HepG2 (cell line): ENCODE results near the gene NEK6. TPM values are rescaled to one million over a fixed set of nuclear protein-coding genes. Genes with fewer than 3 reads are reported as not detected.

Source experiments
- AHR ChIP-seq: IDR thresholded peaks from 2 replicates; pipeline ENCODE4 v1.6.1; 2018; ENCODE audit warnings: missing genetic modification reagents, missing compliant biosample characterization
- AKAP8 ChIP-seq: sonication (generic); formaldehyde crosslinking; IDR thresholded peaks from 2 replicates; pipeline ENCODE4 v1.5.1; 2020; ENCODE audit warnings: mild to moderate bottlenecking, missing genetic modification reagents
- ATAD3A ChIP-seq: sonication (generic); formaldehyde crosslinking; IDR thresholded peaks from 2 replicates; pipeline ENCODE4 v1.4.0; 2020; ENCODE audit warnings: missing genetic modification reagents
- BHLHE40 ChIP-seq: IDR thresholded peaks from 2 replicates; pipeline ENCODE4 v1.6.1; 2011; ENCODE audit warnings: low read length, improper control_type of control experiment
- CBX5 ChIP-seq: sonication (generic); formaldehyde crosslinking; IDR thresholded peaks from 2 replicates; pipeline ENCODE4 v1.4.0; 2020; ENCODE audit warnings: missing genetic modification reagents, borderline replicate concordance
- NFKBIZ ChIP-seq: IDR thresholded peaks from 2 replicates; pipeline ENCODE4 v1.6.1; 2018; ENCODE audit warnings: missing genetic modification reagents, missing compliant biosample characterization
- SNAI1 ChIP-seq: sonication (generic); formaldehyde crosslinking; IDR thresholded peaks from 2 replicates; pipeline ENCODE4 v1.5.0; 2020; ENCODE audit warnings: mild to moderate bottlenecking, missing genetic modification reagents, borderline replicate concordance
- ZBTB20 ChIP-seq: sonication (generic); formaldehyde crosslinking; IDR thresholded peaks from 2 replicates; pipeline ENCODE4 v1.8.1; 2023; ENCODE audit warnings: missing genetic modification reagents, low read depth, mild to moderate bottlenecking, borderline replicate concordance
- ZNF230 ChIP-seq: sonication (generic); formaldehyde crosslinking; IDR thresholded peaks from 2 replicates; pipeline ENCODE4 v1.4.0; 2020; ENCODE audit warnings: mild to moderate bottlenecking, missing genetic modification reagents
- ZNF234 ChIP-seq: sonication (generic); formaldehyde crosslinking; conservative IDR thresholded peaks from 2 replicates; pipeline ENCODE4 v1.5.1; 2020; ENCODE audit warnings: mild to moderate bottlenecking, missing genetic modification reagents
- ZNF263 ChIP-seq: sonication (generic); formaldehyde crosslinking; IDR thresholded peaks from 2 replicates; pipeline ENCODE4 v1.4.0; 2020; ENCODE audit warnings: missing genetic modification reagents
- ZNF446 ChIP-seq: sonication (generic); formaldehyde crosslinking; IDR thresholded peaks from 2 replicates; pipeline ENCODE4 v1.5.0; 2020; ENCODE audit warnings: mild to moderate bottlenecking, missing genetic modification reagents
- ZNF543 ChIP-seq: sonication (generic); formaldehyde crosslinking; IDR thresholded peaks from 2 replicates; pipeline ENCODE4 v1.4.0; 2020; ENCODE audit warnings: mild to moderate bottlenecking, missing genetic modification reagents
- ZNF615 ChIP-seq: sonication (generic); formaldehyde crosslinking; IDR thresholded peaks from 2 replicates; pipeline ENCODE4 v1.5.0; 2020; ENCODE audit warnings: mild to moderate bottlenecking, missing genetic modification reagents, borderline replicate concordance
- ZNF792 ChIP-seq: IDR thresholded peaks from 2 replicates; pipeline ENCODE4 v1.6.1; 2016
- polyA plus RNA-seq, 8 experiments: library from polyadenylated mRNA; depleted of rRNA in 3 of 8; stranded (reverse) in 7 of 8; unstranded in 1 of 8; fragments of >200 nt; fragmentation: Illumina TruSeq in 4 of 8; extraction: Trizol in 4 of 8; gene quantifications; 2 replicates each; pipeline versions ENCODE4 v1.2.1 to v1.2.3, GENCODE V29; 2011 to 2016; ENCODE audit warnings: low read depth in 4 of 8, missing spikeins in 1 of 8, mixed read lengths in 1 of 8; ENCODE audit not compliant: insufficient read depth in 1 of 8
- total RNA-seq, 5 experiments: library from RNA; depleted of rRNA; stranded (reverse); fragments of >200 nt; fragmentation: Illumina TruSeq; extraction: Trizol; gene quantifications; 2 replicates each; pipeline ENCODE4 v1.2.3, GENCODE V29; 2016; ENCODE audit warnings: low read depth in 1 of 5
- TF ChIP-seq, protein P1 (sequence below): sonication (generic); formaldehyde crosslinking; IDR thresholded peaks from 2 replicates; pipeline ENCODE4 v1.4.0; 2020; ENCODE audit warnings: mild to moderate bottlenecking, low read depth, missing genetic modification reagents
- TF ChIP-seq, protein P2 (sequence below): sonication (generic); formaldehyde crosslinking; IDR thresholded peaks from 2 replicates; pipeline ENCODE4 v1.8.0; 2022; ENCODE audit warnings: missing genetic modification reagents, mild to moderate bottlenecking, borderline replicate concordance
- TF ChIP-seq, protein P3 (sequence below): sonication (generic); formaldehyde crosslinking; IDR thresholded peaks from 2 replicates; pipeline ENCODE4 v1.5.0; 2020; ENCODE audit warnings: missing genetic modification reagents
- TF ChIP-seq, protein P4 (sequence below): sonication (generic); formaldehyde crosslinking; IDR thresholded peaks from 2 replicates; pipeline ENCODE4 v1.4.0; 2020; ENCODE audit warnings: missing genetic modification reagents
- TF ChIP-seq, protein P5 (sequence below): sonication (generic); formaldehyde crosslinking; IDR thresholded peaks from 2 replicates; pipeline ENCODE4 v1.4.0; 2020; ENCODE audit warnings: mild to moderate bottlenecking, missing genetic modification reagents
- TF ChIP-seq, protein P6 (sequence below): sonication (generic); formaldehyde crosslinking; IDR thresholded peaks from 2 replicates; pipeline ENCODE4 v1.8.0; 2022; ENCODE audit warnings: mild to moderate bottlenecking, missing genetic modification reagents, moderate library complexity
- TF ChIP-seq, protein P7 (sequence below): sonication (generic); formaldehyde crosslinking; IDR thresholded peaks from 2 replicates; pipeline ENCODE4 v1.8.0; 2022; ENCODE audit warnings: missing genetic modification reagents, low read depth, mild to moderate bottlenecking, borderline replicate concordance

NEK6 gene
- total and polyA plus RNA-seq, 2 of the 13 experiments (the other 11 are each of a cell fraction or from before 2014, with no cell fraction given) = 30.4 to 119 TPM

DNA sequence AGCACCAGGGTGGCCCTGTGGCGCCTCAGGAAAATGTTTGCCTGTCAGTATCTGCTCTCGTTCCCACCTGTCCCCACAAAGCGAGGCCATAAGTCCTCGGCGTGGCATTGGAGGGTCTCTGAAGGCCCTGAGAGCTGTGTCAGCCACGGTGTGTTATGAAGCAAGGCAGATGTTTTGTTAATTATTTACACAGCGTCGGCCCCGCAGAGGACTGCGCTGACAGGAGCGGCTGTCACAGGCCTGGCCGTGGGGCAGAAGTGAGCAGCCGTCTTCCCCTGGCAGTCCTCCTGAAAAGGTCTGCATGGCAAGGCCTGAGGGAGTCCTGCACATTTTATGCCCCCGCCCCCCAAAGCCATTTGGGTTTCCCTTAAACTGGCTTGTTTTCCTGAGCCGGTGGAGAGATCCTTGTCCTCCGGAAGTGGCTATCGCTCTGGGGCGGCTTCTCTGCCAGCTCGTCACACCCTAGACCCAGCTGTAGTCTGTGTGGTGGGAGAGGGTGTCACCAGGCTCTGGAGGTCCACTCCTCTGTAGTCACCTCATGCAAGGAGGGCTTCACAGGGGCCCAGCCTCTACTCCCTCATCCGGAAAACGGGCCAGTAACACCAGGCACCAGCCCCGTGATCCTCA lies 6.2 kb downstream of the NEK6 start (continued):
- TF ChIP-seq AHR (CRISPR knock-in tag) = no peak
- TF ChIP-seq, protein P1, sequence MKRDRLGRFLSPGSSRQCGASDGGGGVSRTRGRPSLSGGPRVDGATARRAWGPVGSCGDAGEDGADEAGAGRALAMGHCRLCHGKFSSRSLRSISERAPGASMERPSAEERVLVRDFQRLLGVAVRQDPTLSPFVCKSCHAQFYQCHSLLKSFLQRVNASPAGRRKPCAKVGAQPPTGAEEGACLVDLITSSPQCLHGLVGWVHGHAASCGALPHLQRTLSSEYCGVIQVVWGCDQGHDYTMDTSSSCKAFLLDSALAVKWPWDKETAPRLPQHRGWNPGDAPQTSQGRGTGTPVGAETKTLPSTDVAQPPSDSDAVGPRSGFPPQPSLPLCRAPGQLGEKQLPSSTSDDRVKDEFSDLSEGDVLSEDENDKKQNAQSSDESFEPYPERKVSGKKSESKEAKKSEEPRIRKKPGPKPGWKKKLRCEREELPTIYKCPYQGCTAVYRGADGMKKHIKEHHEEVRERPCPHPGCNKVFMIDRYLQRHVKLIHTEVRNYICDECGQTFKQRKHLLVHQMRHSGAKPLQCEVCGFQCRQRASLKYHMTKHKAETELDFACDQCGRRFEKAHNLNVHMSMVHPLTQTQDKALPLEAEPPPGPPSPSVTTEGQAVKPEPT = no peak
- TF ChIP-seq ZNF543 (CRISPR knock-in tag) = no peak
- TF ChIP-seq, protein P2, sequence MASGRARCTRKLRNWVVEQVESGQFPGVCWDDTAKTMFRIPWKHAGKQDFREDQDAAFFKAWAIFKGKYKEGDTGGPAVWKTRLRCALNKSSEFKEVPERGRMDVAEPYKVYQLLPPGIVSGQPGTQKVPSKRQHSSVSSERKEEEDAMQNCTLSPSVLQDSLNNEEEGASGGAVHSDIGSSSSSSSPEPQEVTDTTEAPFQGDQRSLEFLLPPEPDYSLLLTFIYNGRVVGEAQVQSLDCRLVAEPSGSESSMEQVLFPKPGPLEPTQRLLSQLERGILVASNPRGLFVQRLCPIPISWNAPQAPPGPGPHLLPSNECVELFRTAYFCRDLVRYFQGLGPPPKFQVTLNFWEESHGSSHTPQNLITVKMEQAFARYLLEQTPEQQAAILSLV (CRISPR knock-in tag) = no peak
- TF ChIP-seq ZNF263 (CRISPR knock-in tag) = peak; percentile 99
- TF ChIP-seq, protein P3, sequence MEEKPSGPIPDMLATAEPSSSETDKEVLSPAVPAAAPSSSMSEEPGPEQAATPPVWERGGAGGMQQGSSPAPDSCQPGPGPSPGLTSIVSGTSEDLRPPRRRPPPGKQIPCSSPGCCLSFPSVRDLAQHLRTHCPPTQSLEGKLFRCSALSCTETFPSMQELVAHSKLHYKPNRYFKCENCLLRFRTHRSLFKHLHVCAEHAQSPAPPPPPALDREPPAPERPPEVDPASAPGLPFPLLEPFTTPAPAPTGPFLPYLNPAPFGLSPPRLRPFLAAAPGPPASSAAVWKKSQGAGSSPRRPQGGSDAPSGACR (CRISPR knock-in tag) = no peak
- TF ChIP-seq, protein P4, sequence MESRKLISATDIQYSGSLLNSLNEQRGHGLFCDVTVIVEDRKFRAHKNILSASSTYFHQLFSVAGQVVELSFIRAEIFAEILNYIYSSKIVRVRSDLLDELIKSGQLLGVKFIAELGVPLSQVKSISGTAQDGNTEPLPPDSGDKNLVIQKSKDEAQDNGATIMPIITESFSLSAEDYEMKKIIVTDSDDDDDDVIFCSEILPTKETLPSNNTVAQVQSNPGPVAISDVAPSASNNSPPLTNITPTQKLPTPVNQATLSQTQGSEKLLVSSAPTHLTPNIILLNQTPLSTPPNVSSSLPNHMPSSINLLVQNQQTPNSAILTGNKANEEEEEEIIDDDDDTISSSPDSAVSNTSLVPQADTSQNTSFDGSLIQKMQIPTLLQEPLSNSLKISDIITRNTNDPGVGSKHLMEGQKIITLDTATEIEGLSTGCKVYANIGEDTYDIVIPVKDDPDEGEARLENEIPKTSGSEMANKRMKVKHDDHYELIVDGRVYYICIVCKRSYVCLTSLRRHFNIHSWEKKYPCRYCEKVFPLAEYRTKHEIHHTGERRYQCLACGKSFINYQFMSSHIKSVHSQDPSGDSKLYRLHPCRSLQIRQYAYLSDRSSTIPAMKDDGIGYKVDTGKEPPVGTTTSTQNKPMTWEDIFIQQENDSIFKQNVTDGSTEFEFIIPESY = 0 out of 2 replicates have a peak, but pooled peaks have one; percentile 38
- TF ChIP-seq ZNF234 = no peak
- no peak for TF ChIP-seq ZBTB20 (CRISPR knock-in tag)
- TF ChIP-seq BHLHE40 = no peak
- no peak for TF ChIP-seq ZNF792 (CRISPR knock-in tag)
- no peak for TF ChIP-seq ATAD3A (CRISPR knock-in tag)
- TF ChIP-seq ZNF615 (CRISPR knock-in tag) = no peak
- TF ChIP-seq NFKBIZ (CRISPR knock-in tag) = no peak
- TF ChIP-seq, protein P5, sequence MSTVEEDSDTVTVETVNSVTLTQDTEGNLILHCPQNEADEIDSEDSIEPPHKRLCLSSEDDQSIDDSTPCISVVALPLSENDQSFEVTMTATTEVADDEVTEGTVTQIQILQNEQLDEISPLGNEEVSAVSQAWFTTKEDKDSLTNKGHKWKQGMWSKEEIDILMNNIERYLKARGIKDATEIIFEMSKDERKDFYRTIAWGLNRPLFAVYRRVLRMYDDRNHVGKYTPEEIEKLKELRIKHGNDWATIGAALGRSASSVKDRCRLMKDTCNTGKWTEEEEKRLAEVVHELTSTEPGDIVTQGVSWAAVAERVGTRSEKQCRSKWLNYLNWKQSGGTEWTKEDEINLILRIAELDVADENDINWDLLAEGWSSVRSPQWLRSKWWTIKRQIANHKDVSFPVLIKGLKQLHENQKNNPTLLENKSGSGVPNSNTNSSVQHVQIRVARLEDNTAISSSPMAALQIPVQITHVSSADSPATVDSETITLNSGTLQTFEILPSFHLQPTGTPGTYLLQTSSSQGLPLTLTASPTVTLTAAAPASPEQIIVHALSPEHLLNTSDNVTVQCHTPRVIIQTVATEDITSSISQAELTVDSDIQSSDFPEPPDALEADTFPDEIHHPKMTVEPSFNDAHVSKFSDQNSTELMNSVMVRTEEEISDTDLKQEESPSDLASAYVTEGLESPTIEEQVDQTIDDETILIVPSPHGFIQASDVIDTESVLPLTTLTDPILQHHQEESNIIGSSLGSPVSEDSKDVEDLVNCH = no peak
- TF ChIP-seq SNAI1 (CRISPR knock-in tag) = no peak
- TF ChIP-seq CBX5 (CRISPR knock-in tag) = peak; percentile 32; the same call in 1 of the 2 replicates
- TF ChIP-seq, protein P6, sequence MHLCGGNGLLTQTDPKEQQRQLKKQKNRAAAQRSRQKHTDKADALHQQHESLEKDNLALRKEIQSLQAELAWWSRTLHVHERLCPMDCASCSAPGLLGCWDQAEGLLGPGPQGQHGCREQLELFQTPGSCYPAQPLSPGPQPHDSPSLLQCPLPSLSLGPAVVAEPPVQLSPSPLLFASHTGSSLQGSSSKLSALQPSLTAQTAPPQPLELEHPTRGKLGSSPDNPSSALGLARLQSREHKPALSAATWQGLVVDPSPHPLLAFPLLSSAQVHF (CRISPR knock-in tag) = no peak
- TF ChIP-seq ZNF230 (CRISPR knock-in tag) = no peak
- TF ChIP-seq, protein P7, sequence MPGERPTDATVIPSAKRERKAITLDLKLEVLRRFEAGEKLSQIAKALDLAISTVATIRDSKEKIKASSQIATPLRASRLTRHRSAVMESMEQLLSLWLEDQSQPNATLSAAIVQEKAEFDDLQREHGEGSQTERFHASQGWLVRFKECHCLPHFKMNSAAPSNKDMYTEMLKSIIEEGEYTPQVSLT (CRISPR knock-in tag) = no peak
- no peak for TF ChIP-seq ZNF446 (CRISPR knock-in tag)
- no peak for TF ChIP-seq AKAP8 (CRISPR knock-in tag)
